OCI-LY3 (cell line): ENCODE measurements around the gene B4GALNT3.

ENCODE experiments used
- H2AFZ ChIP-seq: fragments of 200-600, 300-600 bp; shearing (Covaris generic); 2 replicates; pipeline ENCODE4 v1.6.0; 2014; ENCODE audit warnings: antibody characterized with exemption, low read depth, low read length
- H3K27ac ChIP-seq: fragments of 200-600, 300-600 bp; sonication (generic); 2 replicates; pipeline ENCODE4 v1.5.1; 2014; ENCODE audit warnings: mild to moderate bottlenecking, low read length, moderate library complexity, mixed read lengths
- H3K27me3 ChIP-seq: fragments of 200-600, 300-600 bp; sonication (generic); 2 replicates; pipeline ENCODE4 v1.6.1; 2014; ENCODE audit warnings: low read depth, low read length, mixed read lengths
- H3K36me3 ChIP-seq: fragments of 200-600, 300-600 bp; sonication (generic); replicated peaks from 2 replicates; pipeline ENCODE3; 2014; ENCODE audit warnings: low read depth, low read length, mixed read lengths
- H3K4me1 ChIP-seq: fragments of 300-600, 200-600 bp; sonication (generic); 2 replicates; pipeline ENCODE4 v1.6.1; 2014; ENCODE audit warnings: low read length, mixed read lengths
- H3K4me2 ChIP-seq: fragments of 200-600, 300-600 bp; sonication (generic); 2 replicates; pipeline ENCODE4 v1.6.1; 2014; ENCODE audit warnings: low read length, mixed read lengths
- H3K4me3 ChIP-seq: fragments of 300-600, 200-600 bp; sonication (generic); 2 replicates; pipeline ENCODE4 v1.5.1; 2014; ENCODE audit warnings: antibody characterized with exemption, mild to moderate bottlenecking, low read length, moderate library complexity
- H3K79me2 ChIP-seq: fragments of 300-600, 200-600 bp; shearing (Covaris generic); 2 replicates; pipeline ENCODE4 v1.6.1; 2014; ENCODE audit warnings: mild to moderate bottlenecking, low read length, mixed read lengths
- H3K9ac ChIP-seq: fragments of 300-600, 200-600 bp; shearing (Covaris generic); 2 replicates; pipeline ENCODE4 v1.6.0; 2014; ENCODE audit warnings: mild to moderate bottlenecking, low read length, moderate library complexity
- H3K9me3 ChIP-seq: fragments of 200-600, 300-600 bp; shearing (Covaris generic); 2 replicates; pipeline ENCODE4 v1.6.1; 2014; ENCODE audit warnings: low read length, mixed read lengths; ENCODE audit not compliant: insufficient read depth
- H4K20me1 ChIP-seq: fragments of 200-600, 300-600 bp; sonication (generic); 2 replicates; pipeline ENCODE4 v1.6.1; 2016; ENCODE audit warnings: low read length, mixed read lengths; ENCODE audit not compliant: insufficient read depth
- CTCF ChIP-seq: fragments of 200-600, 300-600 bp; sonication (generic); IDR thresholded peaks from 2 replicates; pipeline ENCODE4 v1.5.1; 2014; ENCODE audit warnings: antibody characterized with exemption, low read length, low read depth
- EZH2phosphoT487 ChIP-seq: fragments of 200-600 bp; shearing (Covaris generic); IDR thresholded peaks from 2 replicates; pipeline ENCODE4 v1.6.1; 2018; ENCODE audit warnings: antibody characterized with exemption, mixed run types, low read depth

The B4GALNT3 gene

GRCh38 chr12:464484-465267 lies 4.9 kb downstream of the B4GALNT3 start:
- no peak for TF ChIP-seq EZH2phosphoT487
- no peak for TF ChIP-seq CTCF
- Histone ChIP-seq H3K4me1 (no peaks in the 10 kb centered on the region), H3K27me3 (no peaks in the 10 kb centered on the region), H3K9ac (no peak overlapping the region), H3K9me3 (no peaks in the 10 kb centered on the region), H3K36me3 (no peaks in the 10 kb centered on the region), H3K27ac (no peak overlapping the region), H2AFZ (no peak overlapping the region), H3K79me2 (no peaks in the 10 kb centered on the region), H3K4me3 (no peak overlapping the region), H4K20me1 (no peaks in the 10 kb centered on the region), H3K4me2 (no peak overlapping the region)

GRCh38 chr12:466039-466438 lies 6.3 kb downstream of the B4GALNT3 start:
- Histone ChIP-seq H3K27me3 (no peaks in the 10 kb centered on the region), H4K20me1 (no peaks in the 10 kb centered on the region), H3K4me3 (no peak overlapping the region), H3K4me2 (no peak overlapping the region), H3K36me3 (no peaks in the 10 kb centered on the region), H3K79me2 (no peaks in the 10 kb centered on the region), H3K9me3 (no peaks in the 10 kb centered on the region), H2AFZ (no peak overlapping the region), H3K27ac (no peak overlapping the region), H3K4me1 (no peaks in the 10 kb centered on the region), H3K9ac (no peak overlapping the region)
- no peak for TF ChIP-seq CTCF
- no peak for TF ChIP-seq EZH2phosphoT487

GRCh38 chr12:466762-467161 lies 7.0 kb downstream of the B4GALNT3 start:
- Histone ChIP-seq H3K27me3 (no peaks in the 10 kb centered on the region), H3K79me2 (no peaks in the 10 kb centered on the region), H4K20me1 (no peaks in the 10 kb centered on the region), H2AFZ (no peak overlapping the region), H3K4me3 (no peak overlapping the region), H3K4me1 (no peaks in the 10 kb centered on the region), H3K9ac (no peak overlapping the region), H3K36me3 (no peaks in the 10 kb centered on the region), H3K27ac (no peak overlapping the region), H3K9me3 (no peaks in the 10 kb centered on the region), H3K4me2 (no peak overlapping the region)
- no peak for TF ChIP-seq CTCF
- no peak for TF ChIP-seq EZH2phosphoT487

GRCh38 chr12:467591-467990 lies 7.9 kb downstream of the B4GALNT3 start:
- TF ChIP-seq CTCF (no peak), EZH2phosphoT487 (no peak)
- no peaks in the 10 kb centered on the region for H3K4me1 ChIP-seq
- no peak overlapping the region for H3K4me3 ChIP-seq
- H3K4me2 ChIP-seq: no peak overlapping the region
- no peak overlapping the region for H3K9ac ChIP-seq
- H3K79me2 ChIP-seq: no peaks in the 10 kb centered on the region
- no peaks in the 10 kb centered on the region for H4K20me1 ChIP-seq
- H3K27ac ChIP-seq: no peak overlapping the region
- no peaks in the 10 kb centered on the region for H3K36me3 ChIP-seq
- H3K9me3 ChIP-seq: no peaks in the 10 kb centered on the region
- H3K27me3 ChIP-seq: no peaks in the 10 kb centered on the region
- H2AFZ ChIP-seq: no peak overlapping the region
